ENCODE measurements around the gene SENP8.

- no peak for TF ChIP-seq POLR2A (IDR thresholded peaks at IDR 0.05; ENCODE audit: low read depth, low read length)
- no peak for TF ChIP-seq TAF1 (IDR thresholded peaks at IDR 0.05; ENCODE audit: borderline replicate concordance, low read depth, low read length)
- TF ChIP-seq POLR2AphosphoS5 (IDR thresholded peaks at IDR 0.05; ENCODE audit: low read depth, low read length): no peak
Measured at GRCh38 chr15:72124218-72124617, 6.0 kb downstream of the SENP8 start.
